ENCODE data around the gene SLC25A33. TPM values are rescaled to one million over a fixed set of nuclear protein-coding genes. Genes with fewer than 3 reads are reported as not detected.

Gene SLC25A33
- polyA plus RNA-seq, 1 donor from 2014 or later, result 19.1 TPM

GRCh38 chr1:9611716-9612115, 72.5 kb downstream of the SLC25A33 start:
- Histone ChIP-seq H3K79me2 (replicated peaks; ENCODE audit: insufficient read depth, low read length) (no peaks in the 10 kb centered on the region), H3K27me3 (ENCODE audit: insufficient read depth, low read depth, low read length) (no peaks in the 10 kb centered on the region), H4K20me1 (ENCODE audit: insufficient read depth) (no peaks in the 10 kb centered on the region), H3K9ac (ENCODE audit: low read length) (no peak overlapping the region), H3K9me3 (ENCODE audit: low read length) (no peaks in the 10 kb centered on the region), H3K36me3 (ENCODE audit: insufficient read depth, low read length) (no peaks in the 10 kb centered on the region), H3K4me3 (ENCODE audit: low read length) (no peak overlapping the region), H3K4me2 (ENCODE audit: low read length) (no peak overlapping the region), H2AFZ (ENCODE audit: low read depth, low read length) (no peak overlapping the region), H3K9me2 (ENCODE audit: insufficient read depth, low read length) (no peaks in the 10 kb centered on the region), H3F3A (ENCODE audit: insufficient read depth, low read length, poor library complexity, severe bottlenecking) (no peaks in the 10 kb centered on the region), H3K27ac (ENCODE audit: low read length) (no peak overlapping the region)
- no peak for TF ChIP-seq EP300 (conservative IDR thresholded peaks at IDR 0.05; ENCODE audit: poor library complexity, severe bottlenecking)
- TF ChIP-seq POLR2AphosphoS5 (IDR thresholded peaks at IDR 0.05), result no peak
- no peak for TF ChIP-seq RAD21 (conservative IDR thresholded peaks at IDR 0.05)
- TF ChIP-seq REST (IDR thresholded peaks at IDR 0.05; ENCODE audit: borderline replicate concordance), result no peak
- no peak for TF ChIP-seq CTCF (IDR thresholded peaks at IDR 0.05; ENCODE audit: poor library complexity, severe bottlenecking)
- no peak for TF ChIP-seq EZH2 (IDR thresholded peaks at IDR 0.05; ENCODE audit: borderline replicate concordance, insufficient read depth, low read length, poor library complexity, severe bottlenecking)
- no peak for TF ChIP-seq MXI1 (conservative IDR thresholded peaks at IDR 0.05; ENCODE audit: poor library complexity, severe bottlenecking)
- no peak for TF ChIP-seq TAF1 (IDR thresholded peaks at IDR 0.05; ENCODE audit: low read depth)
- TF ChIP-seq SMC3 (conservative IDR thresholded peaks at IDR 0.05; ENCODE audit: poor library complexity), result no peak

- Histone ChIP-seq H3K9me3 (ENCODE audit: low read length) (no peaks in the 10 kb centered on the region), H4K20me1 (ENCODE audit: insufficient read depth) (no peaks in the 10 kb centered on the region), H3K79me2 (replicated peaks; ENCODE audit: insufficient read depth, low read length) (no peaks in the 10 kb centered on the region), H3K4me2 (ENCODE audit: low read length) (no peak overlapping the region), H3K36me3 (ENCODE audit: insufficient read depth, low read length) (no peaks in the 10 kb centered on the region), H2AFZ (ENCODE audit: low read depth, low read length) (no peak overlapping the region), H3F3A (ENCODE audit: insufficient read depth, low read length, poor library complexity, severe bottlenecking) (no peaks in the 10 kb centered on the region), H3K4me3 (ENCODE audit: low read length) (no peak overlapping the region), H3K27me3 (ENCODE audit: insufficient read depth, low read depth, low read length) (no peaks in the 10 kb centered on the region), H3K9ac (ENCODE audit: low read length) (no peak overlapping the region), H3K27ac (ENCODE audit: low read length) (no peak overlapping the region), H3K9me2 (ENCODE audit: insufficient read depth, low read length) (no peaks in the 10 kb centered on the region)
- TF ChIP-seq EZH2 (IDR thresholded peaks at IDR 0.05; ENCODE audit: borderline replicate concordance, insufficient read depth, low read length, poor library complexity, severe bottlenecking) (no peak), SMC3 (conservative IDR thresholded peaks at IDR 0.05; ENCODE audit: poor library complexity) (no peak), CTCF (IDR thresholded peaks at IDR 0.05; ENCODE audit: poor library complexity, severe bottlenecking) (no peak), RAD21 (conservative IDR thresholded peaks at IDR 0.05) (no peak), MXI1 (conservative IDR thresholded peaks at IDR 0.05; ENCODE audit: poor library complexity, severe bottlenecking) (no peak), TAF1 (IDR thresholded peaks at IDR 0.05; ENCODE audit: low read depth) (no peak), REST (IDR thresholded peaks at IDR 0.05; ENCODE audit: borderline replicate concordance) (no peak), POLR2AphosphoS5 (IDR thresholded peaks at IDR 0.05) (no peak), EP300 (conservative IDR thresholded peaks at IDR 0.05; ENCODE audit: poor library complexity, severe bottlenecking) (no peak)
Measured at GRCh38 chr1:9612162-9612845, 73.0 kb downstream of the SLC25A33 start.

Data from neural cell (in vitro differentiated cells).